ENCODE measurements around the gene AGBL4.

Gene AGBL4

DNA sequence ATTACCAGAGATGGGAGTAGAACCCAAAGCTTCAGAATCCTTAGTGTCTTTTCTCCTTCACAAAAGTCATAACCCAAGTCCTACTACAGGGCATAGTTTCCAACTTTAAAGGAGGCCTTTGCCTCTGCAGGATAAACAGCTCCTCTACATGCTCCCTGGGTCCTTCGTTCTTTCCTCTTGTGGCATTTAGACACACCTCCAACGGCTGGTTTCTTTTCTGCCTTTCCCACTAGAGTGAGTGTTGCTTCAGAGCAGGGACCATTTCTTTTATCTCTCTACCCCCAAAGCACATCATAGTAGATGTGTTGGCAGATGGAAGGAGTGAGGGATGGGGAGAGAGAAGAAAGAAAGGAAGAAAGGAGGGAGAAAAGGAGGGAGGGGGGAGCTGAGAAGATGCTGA is 1407.0 kb downstream of the AGBL4 start:
- TF ChIP-seq, protein P1, sequence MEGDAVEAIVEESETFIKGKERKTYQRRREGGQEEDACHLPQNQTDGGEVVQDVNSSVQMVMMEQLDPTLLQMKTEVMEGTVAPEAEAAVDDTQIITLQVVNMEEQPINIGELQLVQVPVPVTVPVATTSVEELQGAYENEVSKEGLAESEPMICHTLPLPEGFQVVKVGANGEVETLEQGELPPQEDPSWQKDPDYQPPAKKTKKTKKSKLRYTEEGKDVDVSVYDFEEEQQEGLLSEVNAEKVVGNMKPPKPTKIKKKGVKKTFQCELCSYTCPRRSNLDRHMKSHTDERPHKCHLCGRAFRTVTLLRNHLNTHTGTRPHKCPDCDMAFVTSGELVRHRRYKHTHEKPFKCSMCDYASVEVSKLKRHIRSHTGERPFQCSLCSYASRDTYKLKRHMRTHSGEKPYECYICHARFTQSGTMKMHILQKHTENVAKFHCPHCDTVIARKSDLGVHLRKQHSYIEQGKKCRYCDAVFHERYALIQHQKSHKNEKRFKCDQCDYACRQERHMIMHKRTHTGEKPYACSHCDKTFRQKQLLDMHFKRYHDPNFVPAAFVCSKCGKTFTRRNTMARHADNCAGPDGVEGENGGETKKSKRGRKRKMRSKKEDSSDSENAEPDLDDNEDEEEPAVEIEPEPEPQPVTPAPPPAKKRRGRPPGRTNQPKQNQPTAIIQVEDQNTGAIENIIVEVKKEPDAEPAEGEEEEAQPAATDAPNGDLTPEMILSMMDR (IDR thresholded peaks at IDR 0.05) = no peak

DNA sequence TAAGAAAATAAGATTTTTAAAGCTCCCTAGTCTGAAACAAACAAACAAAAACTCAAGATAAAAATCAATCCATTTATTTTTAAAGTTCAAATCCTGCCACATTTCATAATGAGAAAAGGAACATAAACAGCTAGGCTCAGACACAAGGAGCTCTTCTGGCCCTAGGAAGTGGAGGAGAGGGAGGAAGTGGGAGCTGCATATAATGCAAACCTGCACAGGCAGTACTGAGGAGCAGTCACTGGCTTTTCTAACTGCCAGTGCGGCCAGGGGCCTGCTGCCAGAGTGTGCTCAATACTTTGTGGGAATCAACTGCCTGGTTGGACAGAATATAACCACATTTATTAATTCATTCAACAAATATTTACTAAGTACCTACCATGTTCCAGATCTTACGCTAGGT is 1411.9 kb downstream of the AGBL4 start:
- TF ChIP-seq, protein P1 (IDR thresholded peaks at IDR 0.05) = no peak

DNA sequence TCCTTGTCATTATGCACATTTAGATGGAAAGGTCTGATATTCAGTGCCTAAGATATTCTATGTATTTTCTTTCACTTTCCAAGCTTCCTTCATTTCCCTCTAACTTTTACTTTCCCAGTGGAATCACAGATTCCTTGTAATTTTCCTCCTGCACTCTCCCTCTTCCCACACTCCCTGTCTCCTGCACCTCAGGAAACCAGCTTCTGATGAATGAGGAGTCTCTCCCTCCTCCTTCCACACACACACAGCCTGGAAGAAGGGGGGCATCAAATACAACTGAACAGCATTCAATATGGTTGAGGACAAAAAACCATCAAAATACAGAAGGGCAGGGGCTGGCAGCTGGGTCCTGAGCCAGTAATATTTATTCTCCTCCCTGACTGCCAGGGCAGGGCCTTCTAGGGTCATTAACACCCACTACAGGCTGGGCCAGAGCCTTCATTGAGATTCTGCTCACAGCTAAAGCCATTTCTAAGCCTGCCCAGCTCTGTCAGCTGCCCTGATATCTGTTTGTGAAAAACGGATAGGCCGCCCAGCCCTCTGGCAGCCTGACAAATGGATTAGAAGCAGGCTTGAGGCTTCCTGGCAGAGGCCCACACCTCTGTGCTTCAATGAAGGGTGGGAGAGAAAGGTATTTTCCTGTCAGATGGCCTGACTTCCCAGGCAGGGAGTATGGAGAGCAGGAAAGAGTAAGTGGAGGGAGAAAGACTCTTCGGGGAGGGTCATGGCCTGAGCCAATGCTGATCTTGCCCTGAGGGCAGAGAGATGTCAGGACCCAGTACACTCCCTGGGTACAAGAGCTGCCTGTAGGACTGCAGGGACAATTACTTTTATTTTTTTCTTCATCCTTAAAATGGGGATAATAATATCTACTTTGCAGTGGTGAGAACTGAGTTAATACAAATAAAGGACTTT is 1412.9 kb downstream of the AGBL4 start:
- TF ChIP-seq, protein P1 (IDR thresholded peaks at IDR 0.05) = no peak

DNA sequence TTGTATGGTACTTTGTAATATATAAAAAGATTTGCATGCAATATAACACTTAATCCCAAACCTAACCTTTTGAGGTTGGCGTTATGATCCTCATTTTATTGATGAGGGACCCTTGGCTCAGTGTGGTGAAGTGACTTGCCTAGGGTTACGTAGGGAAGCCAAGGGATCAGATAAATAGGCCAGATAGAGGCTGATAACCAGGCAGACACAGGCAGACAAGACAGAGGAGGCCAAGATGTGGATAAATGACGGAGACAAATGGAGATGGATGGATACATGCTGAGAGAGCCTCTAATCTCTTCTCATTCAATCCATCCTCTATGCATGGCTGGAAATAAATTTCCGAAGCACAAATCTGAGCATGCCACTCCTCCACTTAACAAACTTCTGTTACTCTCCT is 1414.9 kb downstream of the AGBL4 start:
- TF ChIP-seq, protein P1 (IDR thresholded peaks at IDR 0.05) = no peak

DNA sequence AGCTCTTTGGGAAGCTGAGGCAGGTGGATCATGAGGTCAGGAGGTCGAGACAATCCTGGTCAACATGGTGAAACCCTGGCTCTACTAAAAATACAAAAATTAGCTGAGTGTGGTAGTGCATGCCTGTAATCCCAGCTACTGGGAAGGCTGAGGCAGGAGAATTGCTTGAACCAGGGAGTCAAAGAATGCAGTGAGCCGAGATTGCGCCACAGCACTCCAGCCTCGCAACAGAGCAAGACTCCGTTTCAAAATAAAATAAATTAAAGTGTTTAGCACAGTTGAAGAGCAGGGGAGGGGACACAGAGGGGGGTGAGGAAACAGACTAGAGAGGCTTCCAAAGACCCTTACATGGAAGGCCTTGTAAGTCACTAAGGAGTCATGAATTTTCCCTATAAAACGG is 1420.5 kb downstream of the AGBL4 start:
- TF ChIP-seq, protein P1 (IDR thresholded peaks at IDR 0.05) = no peak

DNA sequence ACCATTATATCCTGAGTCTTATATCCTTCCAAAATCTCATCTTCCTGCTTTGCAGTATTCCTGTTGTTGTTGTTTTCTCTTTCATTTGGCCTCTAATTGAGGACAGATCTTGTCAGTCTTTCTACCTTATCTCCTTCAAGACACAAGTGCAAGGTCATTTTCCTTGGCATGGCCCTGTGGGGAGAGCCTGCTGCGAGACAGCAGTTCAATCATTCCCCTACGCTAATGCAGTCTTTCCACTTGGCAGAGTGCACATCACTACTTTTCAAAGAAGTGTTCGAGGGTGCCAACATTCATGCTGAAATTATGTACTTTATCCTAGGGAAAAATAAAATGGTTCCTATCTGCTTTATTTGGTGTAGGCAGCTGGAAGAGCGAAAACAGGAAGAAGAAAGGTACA is 1421.4 kb downstream of the AGBL4 start:
- TF ChIP-seq, protein P1 (IDR thresholded peaks at IDR 0.05) = no peak

DNA sequence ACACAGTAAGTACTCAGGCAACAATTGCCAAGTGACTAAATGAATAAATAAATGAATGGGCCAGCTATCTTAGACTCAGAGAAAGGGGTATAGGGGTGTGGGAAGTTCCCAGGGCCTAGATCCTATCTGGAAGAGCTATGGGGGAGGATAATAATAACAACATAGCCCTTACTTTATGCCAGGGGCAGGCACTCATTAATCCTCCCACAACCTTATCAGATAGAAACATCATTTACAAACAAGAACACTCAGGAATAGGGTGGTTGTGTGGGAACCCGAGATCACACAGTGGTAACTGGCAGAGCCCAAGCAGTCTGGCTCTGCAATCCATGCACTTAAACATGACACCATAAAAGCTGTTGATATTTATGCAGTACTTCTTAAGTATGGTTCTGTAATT is 1423.6 kb downstream of the AGBL4 start:
- TF ChIP-seq, protein P1 (IDR thresholded peaks at IDR 0.05) = no peak

Measured in LNCAP (cell line).